ENCODE measurements around the gene NPHP3. TPM values are rescaled to one million over a fixed set of nuclear protein-coding genes. Genes with fewer than 3 reads are reported as not detected.
A peak's percentile ranks its signal among the peaks of the same experiment; 100 is the strongest.

The NPHP3 gene
- total RNA-seq, 1 experiment from 2014 or later, result 29.3 TPM

- DNase-seq (ENCODE audit: low spot score), result no peak
- in situ Hi-C loops (cut with HindIII; ENCODE audit: low sequenced_read_pairs), result no loop called here
Observed at GRCh38 chr3:132710311-132710710, 11.9 kb downstream of the NPHP3 start.

- DNase-seq (ENCODE audit: low spot score), result no peak
- in situ Hi-C loops (cut with HindIII; ENCODE audit: low sequenced_read_pairs), result no loop called here
Observed at GRCh38 chr3:132709761-132710160, 12.4 kb downstream of the NPHP3 start.

GRCh38 chr3:132703733-132704132, 18.5 kb downstream of the NPHP3 start:
- in situ Hi-C loops (cut with HindIII; ENCODE audit: low sequenced_read_pairs), result no loop called here
- no peak for DNase-seq (ENCODE audit: low spot score)

GRCh38 chr3:132695422-132695821, 26.8 kb downstream of the NPHP3 start:
- in situ Hi-C loops (cut with HindIII; ENCODE audit: low sequenced_read_pairs), result no loop called here
- DNase-seq (ENCODE audit: low spot score), result no peak

GRCh38 chr3:132694991-132695390, 27.2 kb downstream of the NPHP3 start:
- in situ Hi-C loops (cut with HindIII; ENCODE audit: low sequenced_read_pairs), result no loop called here

GRCh38 chr3:132690040-132690439, 32.2 kb downstream of the NPHP3 start:
- DNase-seq (ENCODE audit: low spot score), result no peak
- in situ Hi-C loops (cut with HindIII; ENCODE audit: low sequenced_read_pairs), result no loop called here

More at GRCh38 chr3:132694991-132695390, 27.2 kb downstream of the NPHP3 start:
- no peak for DNase-seq (ENCODE audit: low spot score)

- no peak for DNase-seq (ENCODE audit: low spot score)
- in situ Hi-C loops (cut with HindIII; ENCODE audit: low sequenced_read_pairs), result no loop called here
Observed at GRCh38 chr3:132682201-132682600, 40.0 kb downstream of the NPHP3 start.

- no peak for DNase-seq (ENCODE audit: low spot score)
- in situ Hi-C loops (cut with HindIII; ENCODE audit: low sequenced_read_pairs), result no loop called here
Observed at GRCh38 chr3:132681421-132681820, 40.8 kb downstream of the NPHP3 start.

- in situ Hi-C loops (cut with HindIII; ENCODE audit: low sequenced_read_pairs), result no loop called here
- no peak for DNase-seq (ENCODE audit: low spot score)
Observed at GRCh38 chr3:132679911-132680310, 42.3 kb downstream of the NPHP3 start.

GRCh38 chr3:132675408-132675807, 46.8 kb downstream of the NPHP3 start:
- in situ Hi-C loops (cut with HindIII; ENCODE audit: low sequenced_read_pairs), result no loop called here
- DNase-seq (ENCODE audit: low spot score), result no peak

- no peak for DNase-seq (ENCODE audit: low spot score)
- in situ Hi-C loops (cut with HindIII; ENCODE audit: low sequenced_read_pairs), result no loop called here
Observed at GRCh38 chr3:132669256-132669777, 52.9 kb downstream of the NPHP3 start.

- in situ Hi-C loops (cut with HindIII; ENCODE audit: low sequenced_read_pairs), result no loop called here
- DNase-seq (ENCODE audit: low spot score), result no peak
Observed at GRCh38 chr3:132665230-132665745, 56.9 kb downstream of the NPHP3 start.

- DNase-seq (ENCODE audit: low spot score), result no peak
- in situ Hi-C loops (cut with HindIII; ENCODE audit: low sequenced_read_pairs), result no loop called here
Observed at GRCh38 chr3:132662212-132662611, 60.0 kb downstream of the NPHP3 start.

GRCh38 chr3:132661101-132661500, 61.1 kb downstream of the NPHP3 start:
- in situ Hi-C loops (cut with HindIII; ENCODE audit: low sequenced_read_pairs), result no loop called here
- peak; percentile 19 for DNase-seq (ENCODE audit: low spot score)

GRCh38 chr3:132660811-132661070, 61.5 kb downstream of the NPHP3 start:
- no peak for DNase-seq (ENCODE audit: low spot score)

GRCh38 chr3:132660052-132660810, 62.0 kb downstream of the NPHP3 start, which contains the start of gene UBA5:
Gene UBA5, plus strand, starts transcription at chr3:132660329. Its CDS starts 209 bp downstream, at chr3:132660538.
- in situ Hi-C loops (cut with HindIII; ENCODE audit: low sequenced_read_pairs), result no loop called here
- peak; percentile 77 for DNase-seq (ENCODE audit: low spot score)

More at GRCh38 chr3:132660811-132661070, 61.5 kb downstream of the NPHP3 start:
- in situ Hi-C loops (cut with HindIII; ENCODE audit: low sequenced_read_pairs), result no loop called here

- in situ Hi-C loops (cut with HindIII; ENCODE audit: low sequenced_read_pairs), result no loop called here
- DNase-seq (ENCODE audit: low spot score), result peak; percentile 77
Observed at GRCh38 chr3:132659365-132660051, 62.7 kb downstream of the NPHP3 start, which contains the start of gene ACAD11. Gene ACAD11, minus strand, starts transcription at chr3:132659809. Its CDS starts 58 bp downstream, at chr3:132659751.

- in situ Hi-C loops (cut with HindIII; ENCODE audit: low sequenced_read_pairs), result no loop called here
- peak; percentile 62 for DNase-seq (ENCODE audit: low spot score)
Observed at GRCh38 chr3:132659000-132659364, 63.2 kb downstream of the NPHP3 start.

GRCh38 chr3:132657869-132658747, 64.1 kb downstream of the NPHP3 start:
- in situ Hi-C loops (cut with HindIII; ENCODE audit: low sequenced_read_pairs), result no loop called here
- no peak for DNase-seq (ENCODE audit: low spot score)
